AG04450 (cell line): ENCODE data around the gene ADAM22. TPM values are rescaled to one million over a fixed set of nuclear protein-coding genes. Genes with fewer than 3 reads are reported as not detected.

Experiments used
- CTCF ChIA-PET: fragments of 300-600, 350-600 bp; formaldehyde crosslinking; extraction: SDS; loops from one replicate; lab custom pipeline; 2022; ENCODE audit warnings: antibody characterized with exemption, inconsistent platforms; lab: Charles Lee
- POLR2A ChIA-PET: fragments of 350-600 bp; formaldehyde crosslinking; extraction: SDS; loops from one replicate; lab custom pipeline; 2021; ENCODE audit warnings: antibody characterized with exemption, inconsistent platforms; lab: Yijun Ruan, JAX
- DNase-seq: peaks from one replicate; pipeline ENCODE4 v3.0.0-alpha.2; 2011; ENCODE audit warnings: low read depth, low spot score
- H3K27ac ChIP-seq: one replicate; pipeline ENCODE4 v1.5.1; 2012; ENCODE audit warnings: low read depth, low read length, control low read depth
- H3K27me3 ChIP-seq: one replicate; pipeline ENCODE4 v1.6.0; 2012; ENCODE audit warnings: low read length; ENCODE audit not compliant: control insufficient read depth, insufficient read depth
- H3K4me3 ChIP-seq: 2 replicates; pipeline ENCODE4 v1.5.1; 2011; ENCODE audit warnings: mild to moderate bottlenecking, low read depth, low read length, control low read depth
- H3K9me3 ChIP-seq: 2 replicates; pipeline ENCODE4 v1.5.1; 2012; ENCODE audit warnings: low read length; ENCODE audit not compliant: control insufficient read depth, insufficient read depth
- CTCF ChIP-seq: IDR thresholded peaks from 2 replicates; pipeline ENCODE4 v1.5.1; 2011; ENCODE audit warnings: low read depth, low read length, control low read depth, inconsistent platforms
- polyA plus RNA-seq: library from polyadenylated mRNA; depleted of rRNA; stranded (reverse); fragments of >200 nt; gene quantifications from 2 replicates; pipeline ENCODE4 v1.2.3, GENCODE V29; 2011

The ADAM22 gene
- polyA plus RNA-seq, 1 experiment, result 0.33 TPM

- no peak overlapping the region for H3K4me3 ChIP-seq
- H3K27ac ChIP-seq, result no peak overlapping the region
- H3K27me3 ChIP-seq, result no peaks in the 10 kb centered on the region
- CTCF ChIA-PET, result no interaction called here
- TF ChIP-seq CTCF, result no peak
- no peaks in the 10 kb centered on the region for H3K9me3 ChIP-seq
- POLR2A ChIA-PET, result no interaction called here
- no peak for DNase-seq
Observed at GRCh38 chr7:88200261-88200660, 266.2 kb downstream of the ADAM22 start.

GRCh38 chr7:88200789-88201188 is 266.7 kb downstream of the ADAM22 start:
- ChIA-PET CTCF (interaction anchor here (1.5 kb wide), 1 partner anchor 31 kb away, joined by 3 read pairs; no protein-coding TSS in a partner anchor), POLR2A (no interaction called here)
- H3K27ac ChIP-seq, result no peak overlapping the region

GRCh38 chr7:88201305-88201704 is 267.3 kb downstream of the ADAM22 start:
- Histone ChIP-seq H3K27me3 (no peaks in the 10 kb centered on the region), H3K27ac (no peak overlapping the region), H3K9me3 (no peaks in the 10 kb centered on the region), H3K4me3 (no peak overlapping the region)
- TF ChIP-seq CTCF, result no peak
- POLR2A ChIA-PET, result no interaction called here
- CTCF ChIA-PET, result interaction anchor here (1.5 kb wide), 1 partner anchor 32 kb away, joined by 3 read pairs; no protein-coding TSS in a partner anchor
- no peak for DNase-seq

More at GRCh38 chr7:88200789-88201188, 266.7 kb downstream of the ADAM22 start:
- TF ChIP-seq CTCF, result no peak
- no peaks in the 10 kb centered on the region for H3K9me3 ChIP-seq
- no peak overlapping the region for H3K4me3 ChIP-seq
- H3K27me3 ChIP-seq, result no peaks in the 10 kb centered on the region
- no peak for DNase-seq

- no peak for TF ChIP-seq CTCF
- H3K4me3 ChIP-seq, result no peak overlapping the region
- ChIA-PET CTCF (interaction anchor here (1.5 kb wide), 1 partner anchor 33 kb away, joined by 3 read pairs; no protein-coding TSS in a partner anchor), POLR2A (no interaction called here)
- no peak for DNase-seq
- no peak overlapping the region for H3K27ac ChIP-seq
- H3K27me3 ChIP-seq, result no peaks in the 10 kb centered on the region
- no peaks in the 10 kb centered on the region for H3K9me3 ChIP-seq
Observed at GRCh38 chr7:88202278-88202677, 268.2 kb downstream of the ADAM22 start.

- no peak overlapping the region for H3K4me3 ChIP-seq
- TF ChIP-seq CTCF, result no peak
- H3K9me3 ChIP-seq, result no peaks in the 10 kb centered on the region
- H3K27ac ChIP-seq, result no peak overlapping the region
- POLR2A ChIA-PET, result no interaction called here
- DNase-seq, result no peak
- CTCF ChIA-PET, result interaction anchor here (0.8 kb wide), 1 partner anchor 17 kb away, joined by 3 read pairs; no protein-coding TSS in a partner anchor
- no peaks in the 10 kb centered on the region for H3K27me3 ChIP-seq
Observed at GRCh38 chr7:88202799-88203198, 268.7 kb downstream of the ADAM22 start.
